ENCODE measurements around the gene FASTKD3. TPM values are rescaled to one million over a fixed set of nuclear protein-coding genes. Genes with fewer than 3 reads are reported as not detected.
A peak's percentile ranks its signal among the peaks of the same experiment; 100 is the strongest.

The FASTKD3 gene
- total RNA-seq, 1 donor from 2014 or later: 14.7 TPM

DNA sequence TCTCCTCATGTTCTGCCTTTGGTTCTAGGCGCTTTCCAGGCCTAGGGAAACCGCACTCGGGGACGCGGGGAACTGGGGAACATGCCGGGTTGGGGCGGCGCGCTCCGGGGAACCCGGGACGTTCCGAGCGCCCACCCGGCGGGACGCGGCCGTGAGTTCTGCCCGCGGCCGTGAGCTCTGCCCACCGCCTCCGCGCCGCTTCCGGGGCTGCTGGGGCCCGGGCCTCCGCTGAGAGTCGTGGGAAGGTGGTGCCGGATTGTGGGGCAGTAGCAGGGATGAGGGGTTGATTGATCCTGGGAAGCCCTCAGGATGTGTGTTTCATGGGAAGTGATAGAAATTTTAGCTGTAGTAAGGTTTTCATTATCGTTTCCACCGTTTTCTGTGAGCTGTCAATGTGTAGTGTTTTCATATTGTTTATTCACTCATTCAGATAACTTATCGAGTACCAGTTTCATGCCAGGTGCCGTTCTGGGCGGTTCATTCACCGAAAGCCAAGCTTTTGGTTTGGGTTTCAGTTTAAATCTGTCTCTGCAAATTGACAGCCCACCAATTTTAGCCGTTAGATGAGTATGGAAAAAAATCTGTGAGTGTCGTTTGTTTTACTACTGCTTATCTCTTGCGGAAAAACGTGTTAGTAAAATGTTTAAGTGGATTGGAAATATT lies 774 bp upstream of the FASTKD3 start:
- peak overlapping the region; percentile 79 for H3K27ac ChIP-seq
- DNase-seq (ENCODE audit: extremely low spot score in 2 of 2): no peak
- no peaks in the 10 kb centered on the region for H3K9me3 ChIP-seq
- TF ChIP-seq POLR2AphosphoS5 (IDR thresholded peaks at IDR 0.05; ENCODE audit: insufficient read depth in 1 of 2, low read depth in 1 of 2) (no peak), POLR2A (IDR thresholded peaks at IDR 0.05) (no peak)
- TF ChIP-seq, protein P1, sequence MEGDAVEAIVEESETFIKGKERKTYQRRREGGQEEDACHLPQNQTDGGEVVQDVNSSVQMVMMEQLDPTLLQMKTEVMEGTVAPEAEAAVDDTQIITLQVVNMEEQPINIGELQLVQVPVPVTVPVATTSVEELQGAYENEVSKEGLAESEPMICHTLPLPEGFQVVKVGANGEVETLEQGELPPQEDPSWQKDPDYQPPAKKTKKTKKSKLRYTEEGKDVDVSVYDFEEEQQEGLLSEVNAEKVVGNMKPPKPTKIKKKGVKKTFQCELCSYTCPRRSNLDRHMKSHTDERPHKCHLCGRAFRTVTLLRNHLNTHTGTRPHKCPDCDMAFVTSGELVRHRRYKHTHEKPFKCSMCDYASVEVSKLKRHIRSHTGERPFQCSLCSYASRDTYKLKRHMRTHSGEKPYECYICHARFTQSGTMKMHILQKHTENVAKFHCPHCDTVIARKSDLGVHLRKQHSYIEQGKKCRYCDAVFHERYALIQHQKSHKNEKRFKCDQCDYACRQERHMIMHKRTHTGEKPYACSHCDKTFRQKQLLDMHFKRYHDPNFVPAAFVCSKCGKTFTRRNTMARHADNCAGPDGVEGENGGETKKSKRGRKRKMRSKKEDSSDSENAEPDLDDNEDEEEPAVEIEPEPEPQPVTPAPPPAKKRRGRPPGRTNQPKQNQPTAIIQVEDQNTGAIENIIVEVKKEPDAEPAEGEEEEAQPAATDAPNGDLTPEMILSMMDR (IDR thresholded peaks at IDR 0.05): no peak
- H3K27me3 ChIP-seq: no peaks in the 10 kb centered on the region
- peaks cover 28% of the 10 kb centered on the region for H3K4me1 ChIP-seq
- peaks cover 0 to 5% of the 10 kb centered on the region in 2 donors for H3K36me3 ChIP-seq
- intact Hi-C loops (cut with DNase I): no loop called here
- peak overlapping the region; percentile 73 to 95 for H3K4me3 ChIP-seq

DNA sequence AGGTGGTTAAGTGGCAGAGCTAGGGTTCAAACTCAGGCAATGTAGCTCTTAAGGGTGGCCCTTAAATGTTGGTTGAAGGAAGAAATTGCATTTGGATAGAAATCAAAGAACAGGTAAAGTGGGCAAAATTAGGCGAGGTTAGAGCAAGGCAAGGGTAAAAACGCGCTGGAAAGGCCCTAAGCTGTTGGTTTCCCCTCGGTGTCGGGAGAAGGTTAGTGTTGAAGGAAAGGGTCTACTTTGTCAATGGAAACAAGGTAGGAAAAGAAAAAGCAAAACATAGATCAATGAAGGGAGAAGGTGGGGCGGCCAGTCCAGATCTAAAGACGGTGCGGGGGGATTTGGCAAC lies 431 bp downstream of the FASTKD3 start:
- H3K27ac ChIP-seq: peak overlapping the region; percentile 76
- DNase-seq (ENCODE audit: extremely low spot score in 2 of 2): no peak
- intact Hi-C loops (cut with DNase I): no loop called here
- peak overlapping the region; percentile 73 to 95 for H3K4me3 ChIP-seq
- TF ChIP-seq, protein P1 (IDR thresholded peaks at IDR 0.05): no peak
- TF ChIP-seq POLR2A (IDR thresholded peaks at IDR 0.05) (no peak), POLR2AphosphoS5 (IDR thresholded peaks at IDR 0.05; ENCODE audit: insufficient read depth in 1 of 2, low read depth in 1 of 2) (no peak)
- no peaks in the 10 kb centered on the region for H3K27me3 ChIP-seq
- H3K36me3 ChIP-seq: peaks cover 0 to 8% of the 10 kb centered on the region in 2 donors
- no peaks in the 10 kb centered on the region for H3K9me3 ChIP-seq
- peaks cover 28% of the 10 kb centered on the region for H3K4me1 ChIP-seq

GRCh38 chr5:7867260-7867659 lies 1.6 kb downstream of the FASTKD3 start:
- no peak for DNase-seq (ENCODE audit: extremely low spot score in 2 of 2)
- Histone ChIP-seq H3K4me1 (peaks cover 28% of the 10 kb centered on the region), H3K27ac (no peak overlapping the region), H3K4me3 (no peak overlapping the region), H3K27me3 (no peaks in the 10 kb centered on the region), H3K36me3 (peaks cover 0 to 13% of the 10 kb centered on the region in 2 donors), H3K9me3 (no peaks in the 10 kb centered on the region)
- intact Hi-C loops (cut with DNase I): no loop called here
- TF ChIP-seq POLR2AphosphoS5 (IDR thresholded peaks at IDR 0.05; ENCODE audit: insufficient read depth in 1 of 2, low read depth in 1 of 2): no peak
- TF ChIP-seq, protein P1 (IDR thresholded peaks at IDR 0.05): no peak
- no peak for TF ChIP-seq POLR2A (IDR thresholded peaks at IDR 0.05)

- DNase-seq (ENCODE audit: extremely low spot score in 2 of 2): no peak
- no peaks in the 10 kb centered on the region for H3K9me3 ChIP-seq
- TF ChIP-seq POLR2A (IDR thresholded peaks at IDR 0.05) (no peak), POLR2AphosphoS5 (IDR thresholded peaks at IDR 0.05; ENCODE audit: insufficient read depth in 1 of 2, low read depth in 1 of 2) (no peak)
- TF ChIP-seq, protein P1 (IDR thresholded peaks at IDR 0.05): no peak
- intact Hi-C loops (cut with DNase I): no loop called here
- no peak overlapping the region for H3K4me3 ChIP-seq
- H3K36me3 ChIP-seq: peaks cover 0 to 24% of the 10 kb centered on the region in 2 donors
- H3K4me1 ChIP-seq: peaks cover 26% of the 10 kb centered on the region
- H3K27ac ChIP-seq: no peak overlapping the region
- H3K27me3 ChIP-seq: no peaks in the 10 kb centered on the region
Measured at GRCh38 chr5:7866196-7866595, 2.6 kb downstream of the FASTKD3 start.

DNA sequence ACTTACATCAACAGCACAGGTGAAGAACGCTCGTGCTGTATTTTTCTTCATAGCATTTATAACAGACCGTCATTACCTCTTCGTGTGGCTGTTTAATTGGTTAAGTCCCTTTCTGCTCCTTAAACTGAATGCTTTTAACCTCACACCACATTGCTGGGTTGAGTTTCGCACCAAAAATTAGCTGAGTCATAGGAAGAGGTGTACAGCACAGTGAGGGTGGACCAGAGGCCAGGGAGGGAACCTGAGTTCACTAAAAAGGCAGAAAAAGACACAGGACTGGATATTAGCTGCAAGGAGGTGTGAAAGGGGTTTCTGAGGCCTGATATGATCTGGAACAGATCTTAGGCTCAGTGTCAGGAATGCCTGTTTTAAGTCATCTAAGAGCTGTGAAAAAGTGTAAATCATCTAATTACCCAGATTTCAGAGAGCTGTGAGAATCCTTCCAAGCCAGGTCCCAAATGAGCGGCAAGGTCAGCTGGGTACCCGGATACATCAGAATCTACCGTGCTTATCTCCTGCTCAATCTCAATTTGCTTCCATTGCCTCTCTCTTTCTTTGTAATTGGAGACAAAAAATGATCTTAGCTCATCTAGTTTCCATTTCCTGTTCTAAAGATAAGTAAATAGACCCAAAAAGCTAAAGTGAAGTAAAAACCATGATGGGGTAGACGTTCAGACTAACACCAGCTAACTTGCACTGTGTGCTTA lies 10.8 kb downstream of the FASTKD3 start:
- intact Hi-C loops (cut with DNase I): no loop called here
- H3K4me3 ChIP-seq: no peak overlapping the region
- no peaks in the 10 kb centered on the region for H3K27me3 ChIP-seq
- no peak for DNase-seq (ENCODE audit: extremely low spot score in 2 of 2)
- H3K4me1 ChIP-seq: no peaks in the 10 kb centered on the region
- peaks cover 0 to 36% of the 10 kb centered on the region in 2 donors for H3K36me3 ChIP-seq
- H3K9me3 ChIP-seq: no peaks in the 10 kb centered on the region
- H3K27ac ChIP-seq: no peak overlapping the region
- TF ChIP-seq POLR2A (IDR thresholded peaks at IDR 0.05): no peak
- TF ChIP-seq, protein P1 (IDR thresholded peaks at IDR 0.05): no peak
- no peak for TF ChIP-seq POLR2AphosphoS5 (IDR thresholded peaks at IDR 0.05; ENCODE audit: insufficient read depth in 1 of 2, low read depth in 1 of 2)
